ENCODE data around the gene FRMPD1.
A peak's percentile ranks its signal among the peaks of the same experiment; 100 is the strongest.

- TF ChIP-seq, protein P1, sequence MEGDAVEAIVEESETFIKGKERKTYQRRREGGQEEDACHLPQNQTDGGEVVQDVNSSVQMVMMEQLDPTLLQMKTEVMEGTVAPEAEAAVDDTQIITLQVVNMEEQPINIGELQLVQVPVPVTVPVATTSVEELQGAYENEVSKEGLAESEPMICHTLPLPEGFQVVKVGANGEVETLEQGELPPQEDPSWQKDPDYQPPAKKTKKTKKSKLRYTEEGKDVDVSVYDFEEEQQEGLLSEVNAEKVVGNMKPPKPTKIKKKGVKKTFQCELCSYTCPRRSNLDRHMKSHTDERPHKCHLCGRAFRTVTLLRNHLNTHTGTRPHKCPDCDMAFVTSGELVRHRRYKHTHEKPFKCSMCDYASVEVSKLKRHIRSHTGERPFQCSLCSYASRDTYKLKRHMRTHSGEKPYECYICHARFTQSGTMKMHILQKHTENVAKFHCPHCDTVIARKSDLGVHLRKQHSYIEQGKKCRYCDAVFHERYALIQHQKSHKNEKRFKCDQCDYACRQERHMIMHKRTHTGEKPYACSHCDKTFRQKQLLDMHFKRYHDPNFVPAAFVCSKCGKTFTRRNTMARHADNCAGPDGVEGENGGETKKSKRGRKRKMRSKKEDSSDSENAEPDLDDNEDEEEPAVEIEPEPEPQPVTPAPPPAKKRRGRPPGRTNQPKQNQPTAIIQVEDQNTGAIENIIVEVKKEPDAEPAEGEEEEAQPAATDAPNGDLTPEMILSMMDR (conservative IDR thresholded peaks at IDR 0.05; ENCODE audit: low read depth, low read length), result no peak
- TF ChIP-seq RAD21 (IDR thresholded peaks at IDR 0.05; ENCODE audit: low read length) (no peak), POLR2A (IDR thresholded peaks at IDR 0.05; ENCODE audit: low read depth, low read length) (no peak), MAZ (IDR thresholded peaks at IDR 0.05; ENCODE audit: borderline replicate concordance, low read depth, low read length) (no peak), SMC3 (IDR thresholded peaks at IDR 0.05; ENCODE audit: low read depth, low read length) (no peak), USF2 (IDR thresholded peaks at IDR 0.05; ENCODE audit: low read depth, low read length) (no peak), BHLHE40 (IDR thresholded peaks at IDR 0.05; ENCODE audit: low read depth, low read length) (no peak), MAFK (IDR thresholded peaks at IDR 0.05; ENCODE audit: low read depth, low read length) (no peak), CHD1 (IDR thresholded peaks at IDR 0.05; ENCODE audit: low read depth, low read length) (no peak), RCOR1 (IDR thresholded peaks at IDR 0.05; ENCODE audit: insufficient replicate concordance, low read length) (no peak), MXI1 (IDR thresholded peaks at IDR 0.05; ENCODE audit: borderline replicate concordance, low read depth, low read length) (no peak), FOS (IDR thresholded peaks at IDR 0.05; ENCODE audit: low read depth, low read length) (0 out of 2 replicates have a peak, but pooled peaks have one; percentile 4), NFE2L2 (IDR thresholded peaks at IDR 0.05; ENCODE audit: low read depth, low read length) (no peak)
These were observed 95.9 kb downstream of the FRMPD1 start for GRCh38 chr9:37746448-37747270.

Measured in IMR-90 (cell line).